GM12891 (cell line): Measurements from ENCODE around the gene YKT6.

Experiments
- PAX5 ChIP-seq: IDR thresholded peaks from 2 replicates; pipeline ENCODE4 v1.6.1; 2011; ENCODE audit warnings: low read length, moderate library complexity, mild to moderate bottlenecking; ENCODE audit not compliant: insufficient read depth, severe bottlenecking
- POLR2A ChIP-seq: IDR thresholded peaks from 2 replicates; pipeline ENCODE4 v1.6.1; 2011; ENCODE audit warnings: low read depth, low read length, control low read depth
- POLR2AphosphoS5 ChIP-seq: IDR thresholded peaks from 2 replicates; pipeline ENCODE4 v1.6.1; 2011; ENCODE audit warnings: low read depth, low read length, control low read depth
- POU2F2 ChIP-seq: IDR thresholded peaks from 2 replicates; pipeline ENCODE4 v1.6.1; 2011; ENCODE audit warnings: low read depth, mild to moderate bottlenecking, control low read depth, low read length, moderate library complexity
- SPI1 ChIP-seq: IDR thresholded peaks from 2 replicates; pipeline ENCODE4 v1.6.1; 2011; ENCODE audit warnings: low read depth, low read length, control low read depth
- TAF1 ChIP-seq: IDR thresholded peaks from 2 replicates; pipeline ENCODE4 v1.6.1; 2011; ENCODE audit warnings: low read depth, low read length, control low read depth

GRCh38 chr7:44172803-44173424 lies 27.9 kb upstream of the YKT6 start:
- TF ChIP-seq TAF1 (no peak), POLR2A (no peak), POLR2AphosphoS5 (no peak), POU2F2 (no peak), SPI1 (no peak), PAX5 (no peak)
